GM23338 (cell line): ENCODE data around the gene IL6ST. TPM values are rescaled to one million over a fixed set of nuclear protein-coding genes. Genes with fewer than 3 reads are reported as not detected.

ENCODE experiments used
- ATAC-seq: fragments of 200-7000 bp; cut with Tn5 transposase; 3 replicates; pipeline ENCODE4 v1.9.1; 2020
- DNase-seq: peaks from one replicate; pipeline ENCODE4 v3.0.0-alpha.2; 2015; ENCODE audit warnings: low spot score
- H2AFZ ChIP-seq: fragments of 200-600 bp; sonication (generic); 2 replicates; pipeline ENCODE4 v1.8.0; 2016; ENCODE audit warnings: antibody characterized with exemption, mild to moderate bottlenecking, moderate library complexity
- H3F3A ChIP-seq: fragments of 200-600 bp; sonication (generic); replicated peaks from 2 replicates; pipeline ENCODE4 v1.8.0; 2017; ENCODE audit warnings: antibody characterized with exemption, mixed run types, low read depth
- H3K27ac ChIP-seq: fragments of 200-600 bp; sonication (generic); 2 replicates; pipeline ENCODE4 v1.6.1; 2016; ENCODE audit warnings: low read depth
- H3K27me3 ChIP-seq: fragments of 200-600 bp; sonication (generic); 2 replicates; pipeline ENCODE4 v1.8.0; 2016; ENCODE audit warnings: mild to moderate bottlenecking, mixed run types, moderate library complexity; ENCODE audit not compliant: insufficient read depth
- H3K36me3 ChIP-seq: fragments of 200-600 bp; sonication (generic); 2 replicates; pipeline ENCODE4 v1.8.0; 2016; ENCODE audit warnings: mild to moderate bottlenecking; ENCODE audit not compliant: insufficient read depth
- H3K4me1 ChIP-seq: fragments of 200-600 bp; sonication (generic); 2 replicates; pipeline ENCODE4 v1.8.0; 2016; ENCODE audit warnings: mild to moderate bottlenecking, moderate library complexity; ENCODE audit not compliant: insufficient read depth
- H3K4me2 ChIP-seq: fragments of 200-600 bp; sonication (generic); 2 replicates; pipeline ENCODE4 v1.7.1; 2017; ENCODE audit warnings: mixed run types
- H3K4me3 ChIP-seq: fragments of 200-600 bp; sonication (generic); 2 replicates; pipeline ENCODE4 v1.6.1; 2016; ENCODE audit warnings: mixed run types
- H3K79me2 ChIP-seq: fragments of 200-600 bp; sonication (generic); replicated peaks from 2 replicates; pipeline ENCODE4 v1.8.0; 2017; ENCODE audit warnings: mild to moderate bottlenecking; ENCODE audit not compliant: insufficient read depth
- H3K9me2 ChIP-seq: fragments of 200-600 bp; sonication (generic); 2 replicates; pipeline ENCODE4 v1.8.0; 2017; ENCODE audit not compliant: insufficient read depth
- H4K20me1 ChIP-seq: fragments of 200-600 bp; sonication (generic); replicated peaks from 2 replicates; pipeline ENCODE4 v1.8.0; 2017; ENCODE audit warnings: mild to moderate bottlenecking; ENCODE audit not compliant: insufficient read depth
- H3K27ac Mint-ChIP-seq: 2 replicates; pipeline ENCODE4 v1.8.0; 2020; ENCODE audit warnings: inconsistent platforms, mild to moderate bottlenecking, moderate library complexity, mixed read lengths
- H3K27me3 Mint-ChIP-seq: 3 replicates; pipeline ENCODE4 v1.8.0; 2022; ENCODE audit warnings: low read depth, mild to moderate bottlenecking, moderate library complexity, mixed read lengths, inconsistent platforms; ENCODE audit not compliant: insufficient read depth, poor library complexity
- H3K36me3 Mint-ChIP-seq: 3 replicates; pipeline ENCODE4 v1.8.0; 2021; ENCODE audit warnings: low read depth, mild to moderate bottlenecking, inconsistent platforms, moderate library complexity, mixed read lengths
- H3K4me1 Mint-ChIP-seq: 3 replicates; pipeline ENCODE4 v1.8.0; 2020; ENCODE audit warnings: mild to moderate bottlenecking, inconsistent platforms, mixed read lengths
- H3K4me3 Mint-ChIP-seq: 3 replicates; pipeline ENCODE4 v1.8.0; 2021; ENCODE audit warnings: moderate library complexity, mild to moderate bottlenecking, inconsistent platforms, mixed read lengths
- H3K9me3 Mint-ChIP-seq: 3 replicates; pipeline ENCODE4 v1.8.0; 2020; ENCODE audit warnings: moderate library complexity, mild to moderate bottlenecking, inconsistent platforms, mixed read lengths
- CREB1 ChIP-seq: fragments of 250-450 bp; sonication (Bioruptor Pico); IDR thresholded peaks from 2 replicates; pipeline ENCODE4 v1.5.0; 2020; ENCODE audit warnings: low read depth, mild to moderate bottlenecking, moderate library complexity
- ETS1 ChIP-seq: IDR thresholded peaks from 2 replicates; pipeline ENCODE4 v1.6.1; 2016; ENCODE audit warnings: antibody characterized with exemption
- EZH2 ChIP-seq: fragments of 200-600 bp; sonication (generic); IDR thresholded peaks from one replicate; pipeline ENCODE4 v1.8.0; 2017; ENCODE audit warnings: antibody characterized with exemption, mild to moderate bottlenecking, low read depth; ENCODE audit not compliant: unreplicated experiment
- EZH2phosphoT487 ChIP-seq: fragments of 200-600 bp; sonication (generic); IDR thresholded peaks from one replicate; pipeline ENCODE4 v1.8.1; 2018; ENCODE audit warnings: antibody characterized with exemption; ENCODE audit not compliant: unreplicated experiment
- JUNB ChIP-seq: IDR thresholded peaks from one replicate; pipeline ENCODE4 v1.6.1; 2016; ENCODE audit warnings: antibody characterized with exemption; ENCODE audit not compliant: unreplicated experiment
- NANOG ChIP-seq: IDR thresholded peaks from 2 replicates; pipeline ENCODE4 v1.6.1; 2016; ENCODE audit warnings: antibody characterized with exemption, borderline replicate concordance
- POLR2AphosphoS5 ChIP-seq: IDR thresholded peaks from 2 replicates; pipeline ENCODE4 v1.6.1; 2016; ENCODE audit warnings: antibody characterized with exemption, low read depth
- STAT1 ChIP-seq: IDR thresholded peaks from one replicate; pipeline ENCODE4 v1.6.1; 2016; ENCODE audit warnings: antibody characterized with exemption; ENCODE audit not compliant: unreplicated experiment
- ZNF114 ChIP-seq: fragments of 250-450 bp; sonication (Bioruptor Pico); IDR thresholded peaks from 2 replicates; pipeline ENCODE4 v1.5.0; 2020; ENCODE audit warnings: mild to moderate bottlenecking, moderate library complexity
- ZNF331 ChIP-seq: fragments of 250-450 bp; sonication (Bioruptor Pico); IDR thresholded peaks from 2 replicates; pipeline ENCODE4 v1.5.0; 2020; ENCODE audit warnings: low read depth, mild to moderate bottlenecking, moderate library complexity
- polyA plus RNA-seq: library from polyadenylated mRNA; unstranded; fragments of >200 nt; fragmentation: Nextera tagmentation; extraction: Ambion mirVana; gene quantifications from 2 replicates; pipeline ENCODE4 v1.2.1, GENCODE V29; 2016
- total RNA-seq: library from RNA; depleted of rRNA; stranded (reverse); fragments of >200 nt; shearing (Covaris generic); gene quantifications from 2 replicates; pipeline ENCODE4 v1.2.3, GENCODE V29; 2014
- TF ChIP-seq, protein P1 (sequence below): IDR thresholded peaks from one replicate; pipeline ENCODE4 v1.6.1; 2018; ENCODE audit warnings: antibody characterized with exemption; ENCODE audit not compliant: unreplicated experiment
- TF ChIP-seq, protein P2 (sequence below), 2 experiments: fragments of 200-600 bp in 1 of 2; sonication (generic) in 1 of 2; conservative IDR thresholded peaks; 2 replicates each; pipeline versions ENCODE4 v1.5.1 to v1.6.1; 2016 to 2017; ENCODE audit warnings: antibody characterized with exemption in 2 of 2, low read depth in 2 of 2, mild to moderate bottlenecking in 2 of 2, moderate library complexity in 1 of 2
- TF ChIP-seq, protein P3 (sequence below): fragments of 250-450 bp; sonication (Bioruptor Pico); IDR thresholded peaks from 2 replicates; pipeline ENCODE4 v1.5.0; 2020; ENCODE audit warnings: mild to moderate bottlenecking, moderate library complexity

IL6ST gene
- total and polyA plus RNA-seq, 2 experiments from 2014 or later, result 6.7 to 9.8 TPM

- H3K4me3 Mint-ChIP-seq, result no peak overlapping the region
- no peak overlapping the region for H2AFZ ChIP-seq
- no peaks in the 10 kb centered on the region for H3K9me2 ChIP-seq
- H4K20me1 ChIP-seq, result no peaks in the 10 kb centered on the region
- no peaks in the 10 kb centered on the region for H3K4me1 ChIP-seq
- H3K4me1 Mint-ChIP-seq, result no peaks in the 10 kb centered on the region
- H3K36me3 ChIP-seq, result no peaks in the 10 kb centered on the region
- peaks cover 4% of the 10 kb centered on the region for H3K27me3 Mint-ChIP-seq
- H3K4me2 ChIP-seq, result no peak overlapping the region
- TF ChIP-seq NANOG (no peak), CREB1 (no peak), POLR2AphosphoS5 (no peak), EZH2phosphoT487 (no peak), JUNB (no peak), EZH2 (no peak), STAT1 (no peak), ETS1 (no peak), ZNF114 (CRISPR knock-in tag) (no peak), ZNF331 (CRISPR knock-in tag) (no peak)
- TF ChIP-seq, protein P1, sequence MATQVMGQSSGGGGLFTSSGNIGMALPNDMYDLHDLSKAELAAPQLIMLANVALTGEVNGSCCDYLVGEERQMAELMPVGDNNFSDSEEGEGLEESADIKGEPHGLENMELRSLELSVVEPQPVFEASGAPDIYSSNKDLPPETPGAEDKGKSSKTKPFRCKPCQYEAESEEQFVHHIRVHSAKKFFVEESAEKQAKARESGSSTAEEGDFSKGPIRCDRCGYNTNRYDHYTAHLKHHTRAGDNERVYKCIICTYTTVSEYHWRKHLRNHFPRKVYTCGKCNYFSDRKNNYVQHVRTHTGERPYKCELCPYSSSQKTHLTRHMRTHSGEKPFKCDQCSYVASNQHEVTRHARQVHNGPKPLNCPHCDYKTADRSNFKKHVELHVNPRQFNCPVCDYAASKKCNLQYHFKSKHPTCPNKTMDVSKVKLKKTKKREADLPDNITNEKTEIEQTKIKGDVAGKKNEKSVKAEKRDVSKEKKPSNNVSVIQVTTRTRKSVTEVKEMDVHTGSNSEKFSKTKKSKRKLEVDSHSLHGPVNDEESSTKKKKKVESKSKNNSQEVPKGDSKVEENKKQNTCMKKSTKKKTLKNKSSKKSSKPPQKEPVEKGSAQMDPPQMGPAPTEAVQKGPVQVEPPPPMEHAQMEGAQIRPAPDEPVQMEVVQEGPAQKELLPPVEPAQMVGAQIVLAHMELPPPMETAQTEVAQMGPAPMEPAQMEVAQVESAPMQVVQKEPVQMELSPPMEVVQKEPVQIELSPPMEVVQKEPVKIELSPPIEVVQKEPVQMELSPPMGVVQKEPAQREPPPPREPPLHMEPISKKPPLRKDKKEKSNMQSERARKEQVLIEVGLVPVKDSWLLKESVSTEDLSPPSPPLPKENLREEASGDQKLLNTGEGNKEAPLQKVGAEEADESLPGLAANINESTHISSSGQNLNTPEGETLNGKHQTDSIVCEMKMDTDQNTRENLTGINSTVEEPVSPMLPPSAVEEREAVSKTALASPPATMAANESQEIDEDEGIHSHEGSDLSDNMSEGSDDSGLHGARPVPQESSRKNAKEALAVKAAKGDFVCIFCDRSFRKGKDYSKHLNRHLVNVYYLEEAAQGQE, result no peak
- TF ChIP-seq, protein P2, sequence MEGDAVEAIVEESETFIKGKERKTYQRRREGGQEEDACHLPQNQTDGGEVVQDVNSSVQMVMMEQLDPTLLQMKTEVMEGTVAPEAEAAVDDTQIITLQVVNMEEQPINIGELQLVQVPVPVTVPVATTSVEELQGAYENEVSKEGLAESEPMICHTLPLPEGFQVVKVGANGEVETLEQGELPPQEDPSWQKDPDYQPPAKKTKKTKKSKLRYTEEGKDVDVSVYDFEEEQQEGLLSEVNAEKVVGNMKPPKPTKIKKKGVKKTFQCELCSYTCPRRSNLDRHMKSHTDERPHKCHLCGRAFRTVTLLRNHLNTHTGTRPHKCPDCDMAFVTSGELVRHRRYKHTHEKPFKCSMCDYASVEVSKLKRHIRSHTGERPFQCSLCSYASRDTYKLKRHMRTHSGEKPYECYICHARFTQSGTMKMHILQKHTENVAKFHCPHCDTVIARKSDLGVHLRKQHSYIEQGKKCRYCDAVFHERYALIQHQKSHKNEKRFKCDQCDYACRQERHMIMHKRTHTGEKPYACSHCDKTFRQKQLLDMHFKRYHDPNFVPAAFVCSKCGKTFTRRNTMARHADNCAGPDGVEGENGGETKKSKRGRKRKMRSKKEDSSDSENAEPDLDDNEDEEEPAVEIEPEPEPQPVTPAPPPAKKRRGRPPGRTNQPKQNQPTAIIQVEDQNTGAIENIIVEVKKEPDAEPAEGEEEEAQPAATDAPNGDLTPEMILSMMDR (conservative IDR thresholded peaks at IDR 0.05; ENCODE audit: low read depth in 2 of 2), result no peak
- TF ChIP-seq, protein P3, sequence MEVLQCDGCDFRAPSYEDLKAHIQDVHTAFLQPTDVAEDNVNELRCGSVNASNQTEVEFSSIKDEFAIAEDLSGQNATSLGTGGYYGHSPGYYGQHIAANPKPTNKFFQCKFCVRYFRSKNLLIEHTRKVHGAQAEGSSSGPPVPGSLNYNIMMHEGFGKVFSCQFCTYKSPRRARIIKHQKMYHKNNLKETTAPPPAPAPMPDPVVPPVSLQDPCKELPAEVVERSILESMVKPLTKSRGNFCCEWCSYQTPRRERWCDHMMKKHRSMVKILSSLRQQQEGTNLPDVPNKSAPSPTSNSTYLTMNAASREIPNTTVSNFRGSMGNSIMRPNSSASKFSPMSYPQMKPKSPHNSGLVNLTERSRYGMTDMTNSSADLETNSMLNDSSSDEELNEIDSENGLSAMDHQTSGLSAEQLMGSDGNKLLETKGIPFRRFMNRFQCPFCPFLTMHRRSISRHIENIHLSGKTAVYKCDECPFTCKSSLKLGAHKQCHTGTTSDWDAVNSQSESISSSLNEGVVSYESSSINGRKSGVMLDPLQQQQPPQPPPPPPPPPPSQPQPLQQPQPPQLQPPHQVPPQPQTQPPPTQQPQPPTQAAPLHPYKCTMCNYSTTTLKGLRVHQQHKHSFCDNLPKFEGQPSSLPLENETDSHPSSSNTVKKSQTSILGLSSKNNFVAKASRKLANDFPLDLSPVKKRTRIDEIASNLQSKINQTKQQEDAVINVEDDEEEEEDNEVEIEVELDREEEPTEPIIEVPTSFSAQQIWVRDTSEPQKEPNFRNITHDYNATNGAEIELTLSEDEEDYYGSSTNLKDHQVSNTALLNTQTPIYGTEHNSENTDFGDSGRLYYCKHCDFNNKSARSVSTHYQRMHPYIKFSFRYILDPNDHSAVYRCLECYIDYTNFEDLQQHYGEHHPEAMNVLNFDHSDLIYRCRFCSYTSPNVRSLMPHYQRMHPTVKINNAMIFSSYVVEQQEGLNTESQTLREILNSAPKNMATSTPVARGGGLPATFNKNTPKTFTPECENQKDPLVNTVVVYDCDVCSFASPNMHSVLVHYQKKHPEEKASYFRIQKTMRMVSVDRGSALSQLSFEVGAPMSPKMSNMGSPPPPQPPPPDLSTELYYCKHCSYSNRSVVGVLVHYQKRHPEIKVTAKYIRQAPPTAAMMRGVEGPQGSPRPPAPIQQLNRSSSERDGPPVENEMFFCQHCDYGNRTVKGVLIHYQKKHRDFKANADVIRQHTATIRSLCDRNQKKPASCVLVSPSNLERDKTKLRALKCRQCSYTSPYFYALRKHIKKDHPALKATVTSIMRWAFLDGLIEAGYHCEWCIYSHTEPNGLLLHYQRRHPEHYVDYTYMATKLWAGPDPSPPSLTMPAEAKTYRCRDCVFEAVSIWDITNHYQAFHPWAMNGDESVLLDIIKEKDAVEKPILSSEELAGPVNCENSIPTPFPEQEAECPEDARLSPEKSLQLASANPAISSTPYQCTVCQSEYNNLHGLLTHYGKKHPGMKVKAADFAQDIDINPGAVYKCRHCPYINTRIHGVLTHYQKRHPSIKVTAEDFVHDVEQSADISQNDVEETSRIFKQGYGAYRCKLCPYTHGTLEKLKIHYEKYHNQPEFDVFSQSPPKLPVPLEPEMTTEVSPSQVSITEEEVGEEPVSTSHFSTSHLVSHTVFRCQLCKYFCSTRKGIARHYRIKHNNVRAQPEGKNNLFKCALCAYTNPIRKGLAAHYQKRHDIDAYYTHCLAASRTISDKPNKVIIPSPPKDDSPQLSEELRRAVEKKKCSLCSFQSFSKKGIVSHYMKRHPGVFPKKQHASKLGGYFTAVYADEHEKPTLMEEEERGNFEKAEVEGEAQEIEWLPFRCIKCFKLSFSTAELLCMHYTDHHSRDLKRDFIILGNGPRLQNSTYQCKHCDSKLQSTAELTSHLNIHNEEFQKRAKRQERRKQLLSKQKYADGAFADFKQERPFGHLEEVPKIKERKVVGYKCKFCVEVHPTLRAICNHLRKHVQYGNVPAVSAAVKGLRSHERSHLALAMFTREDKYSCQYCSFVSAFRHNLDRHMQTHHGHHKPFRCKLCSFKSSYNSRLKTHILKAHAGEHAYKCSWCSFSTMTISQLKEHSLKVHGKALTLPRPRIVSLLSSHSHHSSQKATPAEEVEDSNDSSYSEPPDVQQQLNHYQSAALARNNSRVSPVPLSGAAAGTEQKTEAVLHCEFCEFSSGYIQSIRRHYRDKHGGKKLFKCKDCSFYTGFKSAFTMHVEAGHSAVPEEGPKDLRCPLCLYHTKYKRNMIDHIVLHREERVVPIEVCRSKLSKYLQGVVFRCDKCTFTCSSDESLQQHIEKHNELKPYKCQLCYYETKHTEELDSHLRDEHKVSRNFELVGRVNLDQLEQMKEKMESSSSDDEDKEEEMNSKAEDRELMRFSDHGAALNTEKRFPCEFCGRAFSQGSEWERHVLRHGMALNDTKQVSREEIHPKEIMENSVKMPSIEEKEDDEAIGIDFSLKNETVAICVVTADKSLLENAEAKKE, result no peak
- no peaks in the 10 kb centered on the region; the same call in 1 of the 3 replicates for H3K9me3 Mint-ChIP-seq
- no peak overlapping the region for H3K27ac Mint-ChIP-seq
- no peak overlapping the region for H3K4me3 ChIP-seq
- H3K36me3 Mint-ChIP-seq, result no peaks in the 10 kb centered on the region
- DNase-seq (no peak), ATAC-seq (no peak)
- H3K27ac ChIP-seq, result no peak overlapping the region
- H3K27me3 ChIP-seq, result no peaks in the 10 kb centered on the region
- H3F3A ChIP-seq, result no peaks in the 10 kb centered on the region
- H3K79me2 ChIP-seq, result no peaks in the 10 kb centered on the region
Measured at GRCh38 chr5:55933377-55934114, 61.2 kb downstream of the IL6ST start.
